DOHH2 (cell line): Measurements from ENCODE around the gene HCRTR1.

Source experiments
- CTCF ChIP-seq: fragments of 200-600 bp; sonication (generic); IDR thresholded peaks from one replicate; pipeline ENCODE4 v1.5.1; 2014; ENCODE audit warnings: antibody characterized with exemption, mild to moderate bottlenecking, low read depth, low read length; ENCODE audit not compliant: poor library complexity, severe bottlenecking
- EZH2phosphoT487 ChIP-seq: fragments of 200-600 bp; sonication (generic); IDR thresholded peaks from 2 replicates; pipeline ENCODE4 v1.6.1; 2017; ENCODE audit warnings: borderline replicate concordance, mild to moderate bottlenecking, antibody characterized with exemption, low read length, moderate library complexity, mixed read lengths

GRCh38 chr1:31650161-31651088 is 32.9 kb downstream of the HCRTR1 start:
- TF ChIP-seq CTCF (no peak), EZH2phosphoT487 (no peak)
